GM19372 (cell line): ENCODE measurements around the gene CCDC14.
"Not testable (repeated sequence)": the region's sequence is repeated elsewhere in the genome, so short reads cannot be mapped to it uniquely, and the experiment has no call there.

Experiments used
- ATAC-seq: cut with Tn5 transposase; IDR thresholded peaks from one replicate; pipeline ENCODE4 v1.9.1; 2021; ENCODE audit warnings: mild to moderate bottlenecking, low read depth, moderate library complexity; ENCODE audit not compliant: unreplicated experiment

The CCDC14 gene

GRCh38 chr3:123966799-123967198 is 5.8 kb upstream of the CCDC14 start:
- ATAC-seq, result not testable (repeated sequence)

- ATAC-seq, result not testable (repeated sequence)
Measured at GRCh38 chr3:123964793-123965192, 3.8 kb upstream of the CCDC14 start.

GRCh38 chr3:123961508-123961856 is 453 bp upstream of the CCDC14 start:
- no peak for ATAC-seq

- no peak for ATAC-seq
Measured at GRCh38 chr3:123953735-123954134, 7.3 kb downstream of the CCDC14 start.

- ATAC-seq, result no peak
Measured at GRCh38 chr3:123952844-123953520, 8.0 kb downstream of the CCDC14 start.

- ATAC-seq, result no peak
Measured at GRCh38 chr3:123951522-123952447, 9.2 kb downstream of the CCDC14 start.

GRCh38 chr3:123949641-123950040 is 11.4 kb downstream of the CCDC14 start:
- no peak for ATAC-seq

- no peak for ATAC-seq
Measured at GRCh38 chr3:123948449-123948848, 12.6 kb downstream of the CCDC14 start.

- ATAC-seq, result no peak
Measured at GRCh38 chr3:123947482-123947881, 13.5 kb downstream of the CCDC14 start.

- no peak for ATAC-seq
Measured at GRCh38 chr3:123941542-123941941, 19.5 kb downstream of the CCDC14 start.

GRCh38 chr3:123941121-123941520 is 19.9 kb downstream of the CCDC14 start:
- no peak for ATAC-seq

- no peak for ATAC-seq
Measured at GRCh38 chr3:123939706-123940105, 21.3 kb downstream of the CCDC14 start.

GRCh38 chr3:123936400-123936799 is 24.6 kb downstream of the CCDC14 start:
- no peak for ATAC-seq

GRCh38 chr3:123935830-123936229 is 25.2 kb downstream of the CCDC14 start:
- no peak for ATAC-seq

- no peak for ATAC-seq
Measured at GRCh38 chr3:123934250-123934649, 26.8 kb downstream of the CCDC14 start.

GRCh38 chr3:123930445-123930844 is 30.6 kb downstream of the CCDC14 start:
- ATAC-seq, result no peak

- no peak for ATAC-seq
Measured at GRCh38 chr3:123929325-123929724, 31.7 kb downstream of the CCDC14 start.

GRCh38 chr3:123926396-123926795 is 34.6 kb downstream of the CCDC14 start:
- ATAC-seq, result no peak

GRCh38 chr3:123920868-123921267 is 40.2 kb downstream of the CCDC14 start:
- ATAC-seq, result no peak

- ATAC-seq, result no peak
Measured at GRCh38 chr3:123920383-123920782, 40.6 kb downstream of the CCDC14 start.

GRCh38 chr3:123919353-123919752 is 41.7 kb downstream of the CCDC14 start:
- ATAC-seq, result no peak

- ATAC-seq, result no peak
Measured at GRCh38 chr3:123914829-123915228, 46.2 kb downstream of the CCDC14 start.
